Brain pericyte (primary cell): ENCODE measurements around the gene CEP164.

ENCODE experiments used
- DNase-seq: peaks from one replicate; pipeline ENCODE4 v3.0.0-alpha.2; 2012; ENCODE audit warnings: low read depth, low spot score

Gene CEP164

GRCh38 chr11:117419482-117420142 is 92.0 kb downstream of the CEP164 start:
- DNase-seq = no peak

- no peak for DNase-seq
Observed at GRCh38 chr11:117420143-117420485, 92.5 kb downstream of the CEP164 start.

GRCh38 chr11:117420598-117420997 is 92.9 kb downstream of the CEP164 start:
- DNase-seq = no peak

GRCh38 chr11:117421041-117421440 is 93.4 kb downstream of the CEP164 start:
- no peak for DNase-seq

- no peak for DNase-seq
Observed at GRCh38 chr11:117421476-117421875, 93.8 kb downstream of the CEP164 start.

- no peak for DNase-seq
Observed at GRCh38 chr11:117423046-117423575, 95.5 kb downstream of the CEP164 start.

GRCh38 chr11:117424781-117425180 is 97.1 kb downstream of the CEP164 start:
- DNase-seq = no peak

- DNase-seq = no peak
Observed at GRCh38 chr11:117425679-117426296, 98.1 kb downstream of the CEP164 start.

GRCh38 chr11:117426297-117426685 is 98.6 kb downstream of the CEP164 start:
- DNase-seq = no peak

- DNase-seq = no peak
Observed at GRCh38 chr11:117426941-117427340, 99.3 kb downstream of the CEP164 start.

- no peak for DNase-seq
Observed at GRCh38 chr11:117427356-117427874, 99.8 kb downstream of the CEP164 start.

- DNase-seq = no peak
Observed at GRCh38 chr11:117428186-117428855, 100.7 kb downstream of the CEP164 start.

- no peak for DNase-seq
Observed at GRCh38 chr11:117428856-117429229, 101.2 kb downstream of the CEP164 start.

GRCh38 chr11:117430293-117430955 is 102.8 kb downstream of the CEP164 start:
- no peak for DNase-seq

GRCh38 chr11:117431436-117431835 is 103.8 kb downstream of the CEP164 start:
- DNase-seq = no peak

- DNase-seq = no peak
Observed at GRCh38 chr11:117433717-117434116, 106.1 kb downstream of the CEP164 start.

- DNase-seq = no peak
Observed at GRCh38 chr11:117434481-117434880, 106.8 kb downstream of the CEP164 start.

GRCh38 chr11:117435326-117435725 is 107.7 kb downstream of the CEP164 start:
- no peak for DNase-seq

GRCh38 chr11:117437041-117437790 is 109.6 kb downstream of the CEP164 start:
- DNase-seq = no peak

- DNase-seq = no peak
Observed at GRCh38 chr11:117437791-117438130, 110.1 kb downstream of the CEP164 start.

- no peak for DNase-seq
Observed at GRCh38 chr11:117438371-117439000, 110.8 kb downstream of the CEP164 start.
